Medulla oblongata (tissue), 1 donor: Measurements from ENCODE around the gene RAD21L1.

ENCODE experiments used
- DNase-seq: peaks from one replicate; pipeline ENCODE4 v3.0.0-alpha.2; 2015; ENCODE audit errors: extremely low spot score

The RAD21L1 gene

GRCh38 chr20:1225783-1226654 is at the start of gene RAD21L1:
RAD21L1 (plus strand) TSS chr20:1226044; CDS start chr20:1228454, 2,410 bp downstream.
- DNase-seq, result peak; percentile 58

- no peak for DNase-seq
Measured at GRCh38 chr20:1177680-1178079, 48.2 kb upstream of the RAD21L1 start.

GRCh38 chr20:1178103-1178502 is 47.7 kb upstream of the RAD21L1 start:
- no peak for DNase-seq

GRCh38 chr20:1178623-1179022 is 47.2 kb upstream of the RAD21L1 start:
- DNase-seq, result no peak

GRCh38 chr20:1180949-1181348 is 44.9 kb upstream of the RAD21L1 start:
- DNase-seq, result no peak

- no peak for DNase-seq
Measured at GRCh38 chr20:1182106-1182505, 43.7 kb upstream of the RAD21L1 start.

- DNase-seq, result no peak
Measured at GRCh38 chr20:1183153-1183552, 42.7 kb upstream of the RAD21L1 start.

- DNase-seq, result no peak
Measured at GRCh38 chr20:1184260-1184637, 41.6 kb upstream of the RAD21L1 start.

- no peak for DNase-seq
Measured at GRCh38 chr20:1184638-1185315, 41.1 kb upstream of the RAD21L1 start, which contains the start of gene TMEM74B. TMEM74B (minus strand) TSS chr20:1184981; CDS start chr20:1183801, 1,180 bp downstream.

GRCh38 chr20:1185316-1185741 is 40.5 kb upstream of the RAD21L1 start:
- DNase-seq, result no peak

- DNase-seq, result no peak
Measured at GRCh38 chr20:1185790-1186334, 40.0 kb upstream of the RAD21L1 start.

- no peak for DNase-seq
Measured at GRCh38 chr20:1186367-1186991, 39.4 kb upstream of the RAD21L1 start.

GRCh38 chr20:1187605-1188171 is 38.2 kb upstream of the RAD21L1 start:
- no peak for DNase-seq

GRCh38 chr20:1188347-1188746 is 37.5 kb upstream of the RAD21L1 start:
- no peak for DNase-seq

GRCh38 chr20:1189827-1190226 is 36.0 kb upstream of the RAD21L1 start:
- no peak for DNase-seq

- no peak for DNase-seq
Measured at GRCh38 chr20:1190847-1191246, 35.0 kb upstream of the RAD21L1 start.

GRCh38 chr20:1191299-1191698 is 34.5 kb upstream of the RAD21L1 start:
- no peak for DNase-seq

GRCh38 chr20:1195226-1195625 is 30.6 kb upstream of the RAD21L1 start:
- no peak for DNase-seq

- DNase-seq, result no peak
Measured at GRCh38 chr20:1196634-1197033, 29.2 kb upstream of the RAD21L1 start.

- DNase-seq, result no peak
Measured at GRCh38 chr20:1197801-1198200, 28.0 kb upstream of the RAD21L1 start.

GRCh38 chr20:1198751-1199150 is 27.1 kb upstream of the RAD21L1 start:
- DNase-seq, result no peak
